ENCODE data around the gene UNCX. TPM values are rescaled to one million over a fixed set of nuclear protein-coding genes. Genes with fewer than 3 reads are reported as not detected.

UNCX gene
- total RNA-seq, 2 experiments from 2014 or later = not detected

DNA sequence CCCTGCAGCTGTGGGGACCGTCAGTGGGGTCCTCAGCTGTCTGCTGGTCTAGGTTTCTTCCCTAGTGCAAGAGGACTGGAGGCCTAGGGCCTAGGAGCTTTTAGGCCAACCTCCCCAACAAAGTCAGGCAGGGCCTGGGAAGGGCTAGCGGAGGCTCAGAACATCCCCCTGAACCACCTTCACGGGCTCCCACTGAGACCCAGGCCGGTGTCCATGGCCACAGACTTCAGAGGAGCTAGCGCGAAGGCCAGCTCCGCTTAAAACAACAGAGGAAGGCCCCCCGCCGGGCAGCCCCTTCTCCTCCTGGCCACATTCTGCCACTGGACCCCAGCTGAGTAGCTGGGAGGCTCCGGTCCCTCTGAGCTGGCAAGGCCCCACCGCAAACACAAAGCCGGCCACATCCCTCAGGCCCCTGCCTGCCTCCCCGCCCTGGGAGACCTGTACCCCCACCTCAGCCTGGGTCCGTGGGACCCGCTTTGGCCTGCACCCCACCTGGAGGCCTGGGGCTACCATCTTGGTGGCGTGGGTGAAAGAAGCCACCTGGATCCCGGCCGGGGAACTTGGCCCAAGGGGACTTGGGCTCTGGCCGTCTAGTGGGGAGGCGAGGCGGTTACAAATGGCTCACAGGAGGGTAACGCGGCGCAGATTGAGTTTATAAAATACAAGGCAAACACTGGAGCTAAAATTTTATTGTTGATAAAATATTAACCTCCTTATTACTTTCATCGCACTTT lies 5.4 kb upstream of the UNCX start:
- intact Hi-C loops (cut with micrococcal nuclease; ENCODE audit: unreplicated experiment) = loop anchor here (2.0 kb wide), 1 partner anchor 186 kb away; no protein-coding TSS in a partner anchor
- H3K36me3 ChIP-seq (ENCODE audit: insufficient read depth, low read length) = no peaks in the 10 kb centered on the region
- H3K4me1 ChIP-seq (ENCODE audit: insufficient read depth, low read length, poor library complexity, severe bottlenecking) = no peaks in the 10 kb centered on the region
- H3K9me3 ChIP-seq (ENCODE audit: low read length) = no peaks in the 10 kb centered on the region
- H3K79me2 ChIP-seq (ENCODE audit: insufficient read depth, low read depth, low read length) = no peaks in the 10 kb centered on the region
- H3K27ac ChIP-seq (ENCODE audit: low read depth, low read length, poor library complexity, severe bottlenecking) = no peak overlapping the region
- TF ChIP-seq, protein P1, sequence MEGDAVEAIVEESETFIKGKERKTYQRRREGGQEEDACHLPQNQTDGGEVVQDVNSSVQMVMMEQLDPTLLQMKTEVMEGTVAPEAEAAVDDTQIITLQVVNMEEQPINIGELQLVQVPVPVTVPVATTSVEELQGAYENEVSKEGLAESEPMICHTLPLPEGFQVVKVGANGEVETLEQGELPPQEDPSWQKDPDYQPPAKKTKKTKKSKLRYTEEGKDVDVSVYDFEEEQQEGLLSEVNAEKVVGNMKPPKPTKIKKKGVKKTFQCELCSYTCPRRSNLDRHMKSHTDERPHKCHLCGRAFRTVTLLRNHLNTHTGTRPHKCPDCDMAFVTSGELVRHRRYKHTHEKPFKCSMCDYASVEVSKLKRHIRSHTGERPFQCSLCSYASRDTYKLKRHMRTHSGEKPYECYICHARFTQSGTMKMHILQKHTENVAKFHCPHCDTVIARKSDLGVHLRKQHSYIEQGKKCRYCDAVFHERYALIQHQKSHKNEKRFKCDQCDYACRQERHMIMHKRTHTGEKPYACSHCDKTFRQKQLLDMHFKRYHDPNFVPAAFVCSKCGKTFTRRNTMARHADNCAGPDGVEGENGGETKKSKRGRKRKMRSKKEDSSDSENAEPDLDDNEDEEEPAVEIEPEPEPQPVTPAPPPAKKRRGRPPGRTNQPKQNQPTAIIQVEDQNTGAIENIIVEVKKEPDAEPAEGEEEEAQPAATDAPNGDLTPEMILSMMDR (conservative IDR thresholded peaks at IDR 0.05; ENCODE audit: low read length) = no peak
- TF ChIP-seq EZH2phosphoT487 (IDR thresholded peaks at IDR 0.05; ENCODE audit: borderline replicate concordance, low read depth, low read length) = no peak
- no TSS peak for BruUV-seq (replicated peaks)
- no peak overlapping the region for H3K4me3 ChIP-seq (ENCODE audit: low read depth, low read length, poor library complexity, severe bottlenecking)
- H2AFZ ChIP-seq (ENCODE audit: low read length) = no peak overlapping the region
- DNase-seq (ENCODE audit: low spot score) = no peak
- H4K20me1 ChIP-seq (ENCODE audit: insufficient read depth, low read length) = no peaks in the 10 kb centered on the region
- H3K9me2 ChIP-seq (ENCODE audit: insufficient read depth, low read length) = no peaks in the 10 kb centered on the region
- CTCF ChIA-PET (ENCODE audit: unreplicated experiment) = interaction anchor here (0.5 kb wide), 1 partner anchor 177 kb away, joined by 4 read pairs; no protein-coding TSS in a partner anchor
- no peak overlapping the region for H3K4me2 ChIP-seq (ENCODE audit: low read length)
- POLR2A ChIA-PET = no interaction called here

DNA sequence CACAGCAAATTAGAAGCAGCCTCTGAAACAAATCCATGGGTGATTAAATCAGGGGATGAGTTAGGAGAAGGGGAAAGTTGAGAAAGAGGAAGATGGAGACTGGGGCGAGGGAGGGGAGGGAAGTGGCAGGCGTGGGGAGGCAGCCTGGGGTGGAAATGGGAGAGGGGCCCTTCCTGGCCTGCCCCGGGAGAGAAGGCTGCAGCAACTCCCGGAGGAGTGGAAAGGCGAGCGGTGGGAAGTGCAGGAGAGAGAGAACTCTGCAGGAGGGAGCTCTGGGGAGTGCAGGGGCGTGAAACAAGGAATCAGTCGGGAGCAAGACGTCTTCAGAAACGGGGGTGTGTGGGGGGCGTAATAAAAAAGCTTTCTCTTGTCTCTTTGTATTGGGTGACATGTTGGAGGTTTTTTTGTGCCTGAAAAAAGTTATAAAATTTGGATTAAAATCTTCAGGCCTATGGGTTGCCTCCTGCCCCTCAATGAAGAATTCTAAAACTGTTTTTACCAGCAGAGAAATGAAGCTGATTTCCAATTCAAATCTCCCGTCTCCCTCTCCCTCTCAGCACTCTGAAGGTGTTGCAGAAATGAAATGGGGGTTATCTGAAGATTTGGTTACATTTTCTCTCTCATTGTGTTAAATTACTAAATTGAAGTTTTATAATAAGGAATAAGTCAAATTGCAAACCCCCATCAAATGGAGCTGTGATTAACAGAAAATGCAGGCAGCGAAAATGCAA lies 4.7 kb upstream of the UNCX start:
- no peak overlapping the region for H3K4me3 ChIP-seq (ENCODE audit: low read depth, low read length, poor library complexity, severe bottlenecking)
- no peaks in the 10 kb centered on the region for H3K4me1 ChIP-seq (ENCODE audit: insufficient read depth, low read length, poor library complexity, severe bottlenecking)
- ChIA-PET POLR2A (interaction anchor here (0.7 kb wide), 1 partner anchor 186 kb away, joined by 3 read pairs; no protein-coding TSS in a partner anchor), CTCF (ENCODE audit: unreplicated experiment) (no interaction called here)
- no peak overlapping the region for H3K4me2 ChIP-seq (ENCODE audit: low read length)
- no peaks in the 10 kb centered on the region for H3K9me3 ChIP-seq (ENCODE audit: low read length)
- no TSS peak for BruUV-seq (replicated peaks)
- no peak overlapping the region for H3K27ac ChIP-seq (ENCODE audit: low read depth, low read length, poor library complexity, severe bottlenecking)
- intact Hi-C loops (cut with micrococcal nuclease; ENCODE audit: unreplicated experiment) = loop anchor here (2.0 kb wide), 1 partner anchor 185 kb away; no protein-coding TSS in a partner anchor
- no peaks in the 10 kb centered on the region for H4K20me1 ChIP-seq (ENCODE audit: insufficient read depth, low read length)
- H3K79me2 ChIP-seq (ENCODE audit: insufficient read depth, low read depth, low read length) = no peaks in the 10 kb centered on the region
- H2AFZ ChIP-seq (ENCODE audit: low read length) = no peak overlapping the region
- no peak for TF ChIP-seq EZH2phosphoT487 (IDR thresholded peaks at IDR 0.05; ENCODE audit: borderline replicate concordance, low read depth, low read length)
- no peaks in the 10 kb centered on the region for H3K36me3 ChIP-seq (ENCODE audit: insufficient read depth, low read length)
- DNase-seq (ENCODE audit: low spot score) = no peak
- H3K9me2 ChIP-seq (ENCODE audit: insufficient read depth, low read length) = no peaks in the 10 kb centered on the region

DNA sequence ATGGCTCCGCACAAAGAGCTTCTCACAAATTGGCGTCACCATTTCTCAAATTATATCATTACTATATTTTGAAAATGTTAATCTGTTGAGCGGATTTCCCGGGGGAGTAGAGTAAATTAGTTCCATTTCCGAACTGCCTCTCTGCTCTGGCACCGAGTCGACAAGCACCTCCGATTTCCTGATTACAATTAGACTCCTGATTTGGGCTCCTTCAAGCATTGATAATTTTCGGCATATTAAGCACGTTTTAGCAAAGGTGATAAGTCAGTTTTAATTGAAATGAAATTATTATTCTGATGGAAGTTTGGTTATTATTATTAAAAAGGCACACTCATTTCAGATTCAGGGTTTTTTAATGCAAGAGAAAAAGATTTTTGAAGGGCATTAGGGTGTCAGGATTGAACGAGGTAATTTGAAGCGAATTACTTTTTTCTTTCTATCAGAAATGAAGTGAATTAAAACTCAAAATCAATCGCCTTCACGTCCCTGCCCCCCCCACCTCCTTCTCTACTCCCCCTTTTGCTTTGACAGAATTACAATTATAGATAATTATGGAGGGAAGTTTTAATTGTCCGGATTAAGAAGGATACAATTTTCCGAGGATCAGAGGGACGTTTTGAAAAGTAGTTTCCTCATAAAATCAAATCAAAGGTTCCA lies 4.0 kb upstream of the UNCX start:
- H2AFZ ChIP-seq (ENCODE audit: low read length) = no peak overlapping the region
- H4K20me1 ChIP-seq (ENCODE audit: insufficient read depth, low read length) = no peaks in the 10 kb centered on the region
- H3K36me3 ChIP-seq (ENCODE audit: insufficient read depth, low read length) = no peaks in the 10 kb centered on the region
- H3K4me1 ChIP-seq (ENCODE audit: insufficient read depth, low read length, poor library complexity, severe bottlenecking) = no peaks in the 10 kb centered on the region
- ChIA-PET CTCF (ENCODE audit: unreplicated experiment) (no interaction called here), POLR2A (interaction anchor here (0.7 kb wide), 1 partner anchor 186 kb away, joined by 3 read pairs; no protein-coding TSS in a partner anchor)
- H3K4me2 ChIP-seq (ENCODE audit: low read length) = no peak overlapping the region
- no peak overlapping the region for H3K4me3 ChIP-seq (ENCODE audit: low read depth, low read length, poor library complexity, severe bottlenecking)
- BruUV-seq (replicated peaks) = no TSS peak
- no peaks in the 10 kb centered on the region for H3K9me3 ChIP-seq (ENCODE audit: low read length)
- no peak for DNase-seq (ENCODE audit: low spot score)
- intact Hi-C loops (cut with micrococcal nuclease; ENCODE audit: unreplicated experiment) = no loop called here
- no peaks in the 10 kb centered on the region for H3K9me2 ChIP-seq (ENCODE audit: insufficient read depth, low read length)
- TF ChIP-seq EZH2phosphoT487 (IDR thresholded peaks at IDR 0.05; ENCODE audit: borderline replicate concordance, low read depth, low read length) = no peak
- TF ChIP-seq, protein P1 (conservative IDR thresholded peaks at IDR 0.05; ENCODE audit: low read length) = no peak
- H3K27ac ChIP-seq (ENCODE audit: low read depth, low read length, poor library complexity, severe bottlenecking) = no peak overlapping the region
- no peaks in the 10 kb centered on the region for H3K79me2 ChIP-seq (ENCODE audit: insufficient read depth, low read depth, low read length)

Measured in OCI-LY7 (cell line).